GM12878 (cell line): Measurements from ENCODE around the gene MEIKIN. TPM values are rescaled to one million over a fixed set of nuclear protein-coding genes. Genes with fewer than 3 reads are reported as not detected.
A peak's percentile ranks its signal among the peaks of the same experiment; 100 is the strongest.

ENCODE experiments used
- ATAC-seq: fragments of 200-7000 bp; cut with Tn5 transposase; 3 replicates; pipeline ENCODE4 v1.9.1; 2020; ENCODE audit warnings: mild to moderate bottlenecking, moderate library complexity
- BruUV-seq: library from RNA; stranded (reverse); fragments of 400-500 nt; replicated peaks from 2 replicates; lab custom pipeline; 2021; lab: Mats Ljungman, UMichigan
- CTCF ChIA-PET: fragments of 300-600 bp; sonication (Branson Sonifier 250); formaldehyde crosslinking; extraction: SDS; loops from one replicate; lab custom pipeline; 2021; ENCODE audit warnings: inconsistent platforms; lab: Yijun Ruan, JAX
- POLR2A ChIA-PET: fragments of 350-600 bp; formaldehyde crosslinking; extraction: SDS; loops from one replicate; lab custom pipeline; 2021; ENCODE audit warnings: inconsistent platforms; lab: Charles Lee
- RAD21 ChIA-PET: fragments of 300-600 bp; sonication (Branson Sonifier 250); formaldehyde crosslinking; loops from one replicate; lab custom pipeline; 2023; ENCODE audit warnings: antibody characterized with exemption; ENCODE audit not compliant: unreplicated experiment; lab: Charles Lee
- SMC1A ChIA-PET: fragments of 300-600 bp; sonication (Branson Sonifier 250); formaldehyde crosslinking; loops from one replicate; lab custom pipeline; 2023; ENCODE audit not compliant: unreplicated experiment, uncharacterized antibody; lab: Charles Lee
- DNase-seq: peaks from one replicate; pipeline ENCODE4 v3.0.0-alpha.2; 2011; ENCODE audit warnings: low read depth, low spot score
- FAIRE-seq: peaks from 3 replicates; lab custom pipeline; 2011; peaks lifted over from hg19 to GRCh38; lab: Jason Lieb, UNC
- H2AFZ ChIP-seq: 2 replicates; pipeline ENCODE4 v1.6.0; 2011; ENCODE audit warnings: low read depth, low read length, control low read depth; ENCODE audit not compliant: control insufficient read depth
- H3K27ac ChIP-seq: 2 replicates; pipeline ENCODE4 v1.5.1; 2011; ENCODE audit warnings: control low read depth; ENCODE audit not compliant: control insufficient read depth, insufficient read depth
- H3K27me3 ChIP-seq, 2 experiments: replicated peaks in 1 of 2; 2 replicates each; pipeline versions ENCODE4 v1.6.0 to v1.6.1; 2011; ENCODE audit warnings: low read length in 1 of 2; ENCODE audit not compliant: control insufficient read depth in 2 of 2, insufficient read depth in 2 of 2
- H3K36me3 ChIP-seq, 2 experiments: 2 replicates each; pipeline ENCODE4 v1.5.1; 2011; ENCODE audit warnings: low read length in 1 of 2; ENCODE audit not compliant: control insufficient read depth in 2 of 2, insufficient read depth in 2 of 2
- H3K4me1 ChIP-seq: 2 replicates; pipeline ENCODE4 v1.6.1; 2011; ENCODE audit warnings: mild to moderate bottlenecking, low read length, moderate library complexity, mixed read lengths; ENCODE audit not compliant: control insufficient read depth, insufficient read depth
- H3K4me2 ChIP-seq: 2 replicates; pipeline ENCODE4 v1.6.0; 2011; ENCODE audit warnings: control low read depth; ENCODE audit not compliant: control insufficient read depth, insufficient read depth
- H3K4me3 ChIP-seq: fragments of 200-600 bp; sonication (generic); 2 replicates; pipeline ENCODE4 v1.5.1; 2016
- H3K79me2 ChIP-seq: 2 replicates; pipeline ENCODE4 v1.6.0; 2011; ENCODE audit warnings: low read length; ENCODE audit not compliant: control insufficient read depth, insufficient read depth
- H3K9ac ChIP-seq: 2 replicates; pipeline ENCODE4 v1.8.0; 2011; ENCODE audit warnings: low read length, control low read depth, mixed read lengths; ENCODE audit not compliant: control insufficient read depth, insufficient read depth
- H3K9me3 ChIP-seq: replicated peaks from 3 replicates; pipeline ENCODE4 v1.5.1; 2011; ENCODE audit warnings: mild to moderate bottlenecking, low read length; ENCODE audit not compliant: control insufficient read depth, insufficient read depth
- H4K20me1 ChIP-seq: 2 replicates; pipeline ENCODE4 v1.6.0; 2011; ENCODE audit not compliant: control insufficient read depth, insufficient read depth
- CBX5 ChIP-seq: sonication (generic); IDR thresholded peaks from 2 replicates; pipeline ENCODE4 v1.6.1; 2016; ENCODE audit warnings: low read depth, moderate library complexity, mild to moderate bottlenecking, inconsistent platforms
- IKZF1 ChIP-seq: fragments of 450-650 bp; conservative IDR thresholded peaks from 2 replicates; pipeline ENCODE4 v1.6.1; 2017; ENCODE audit warnings: antibody characterized with exemption, mild to moderate bottlenecking
- NFYA ChIP-seq: IDR thresholded peaks from 2 replicates; pipeline ENCODE4 v1.6.1; 2011; ENCODE audit warnings: low read depth, mild to moderate bottlenecking, low read length, improper control_type of control experiment, borderline replicate concordance
- SMAD5 ChIP-seq: IDR thresholded peaks from 2 replicates; pipeline ENCODE4 v1.6.1; 2016; ENCODE audit warnings: antibody characterized with exemption, low read depth
- ZZZ3 ChIP-seq: IDR thresholded peaks from 2 replicates; pipeline ENCODE4 v1.6.1; 2011; ENCODE audit warnings: low read depth; ENCODE audit not compliant: control insufficient read depth, insufficient read length
- WGBS: methylation state at CpG from one replicate; pipeline ENCODE4 v1.1.6; 2016; ENCODE audit warnings: low lambda C conversion rate; ENCODE audit not compliant: insufficient replicate concordance, insufficient coverage; ENCODE audit errors: missing lambda C conversion rate; 5-methylcytosine and 5-hydroxymethylcytosine counted together
- in situ Hi-C: fragments of 300-500 bp; cut with MboI; formaldehyde crosslinking; loops from 9 replicates; pipeline ENCODE4 v1.14.3; 2018; ENCODE audit warnings: mixed read lengths
- intact Hi-C: fragments of 100-400 bp; cut with micrococcal nuclease; formaldehyde crosslinking; loops from one replicate; pipeline ENCODE4 v1.14.2; 2022; ENCODE audit not compliant: unreplicated experiment
- polyA plus RNA-seq, 11 experiments: library from polyadenylated mRNA; depleted of rRNA in 4 of 11; unstranded in 6 of 11; stranded (reverse) in 5 of 11; fragments of >200 nt; fragmentation: Nextera tagmentation in 4 of 11; fragmentation: Illumina TruSeq in 1 of 11; extraction: Ambion mirVana in 4 of 11; extraction: Trizol in 1 of 11; gene quantifications; 1 replicate in 1 of 11; 2 replicates in 10 of 11; pipeline versions ENCODE4 v1.2.1 to v1.2.3, GENCODE V29; 2011 to 2016; ENCODE audit warnings: inconsistent platforms in 2 of 11, missing spikeins in 2 of 11, low read depth in 1 of 11
- total RNA-seq, 4 experiments: library from RNA; depleted of rRNA in 3 of 4; stranded (reverse); fragments of >200 nt in 3 of 4; fragmentation: Illumina TruSeq in 1 of 4; extraction: Trizol in 1 of 4; gene quantifications; 2 replicates each; pipeline versions ENCODE4 v1.2.1 to v1.2.3, GENCODE V29; 2013 to 2021

The MEIKIN gene
- total and polyA plus RNA-seq, 10 of the 15 experiments (the other 5 are each of a cell fraction or from before 2014, with no cell fraction given): not detected

DNA sequence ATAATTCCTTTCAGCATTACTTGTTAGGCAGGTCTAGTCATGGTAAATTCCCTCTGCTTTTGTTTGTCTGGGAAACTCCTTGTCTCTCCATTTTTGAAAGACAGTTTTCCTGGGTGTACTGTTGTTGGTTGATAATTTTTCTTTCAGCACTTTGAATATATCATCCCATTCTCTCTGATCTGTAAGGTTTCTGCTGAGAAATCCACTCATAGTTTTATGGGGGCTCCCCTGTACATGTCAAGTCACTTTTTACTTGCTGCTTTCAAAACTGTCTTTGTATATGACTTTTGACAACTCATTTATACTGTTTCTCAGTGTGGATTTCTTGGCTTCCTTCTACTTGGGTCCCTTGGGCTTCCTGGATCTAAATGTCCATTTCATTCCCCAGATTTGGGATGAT, 16.5 kb downstream of the MEIKIN start:
- Histone ChIP-seq H3K9ac (no peak overlapping the region), H3K79me2 (no peaks in the 10 kb centered on the region), H2AFZ (no peak overlapping the region), H3K27ac (no peak overlapping the region), H3K36me3 (no peaks in the 10 kb centered on the region), H3K27me3 (no peaks in the 10 kb centered on the region), H3K4me3 (no peak overlapping the region), H4K20me1 (no peaks in the 10 kb centered on the region), H3K4me2 (no peak overlapping the region)
- ChIA-PET POLR2A (no interaction called here), RAD21 (no interaction called here), SMC1A (interaction anchor here (0.6 kb wide), 1 partner anchor 9 kb away, joined by 3 read pairs; no protein-coding TSS in a partner anchor)
- FAIRE-seq (no peak), DNase-seq (no peak)
- intact Hi-C loops (no loop called here), in situ Hi-C loops (no loop called here)
- peak; percentile 64; the same call in 1 of the 2 replicates for TF ChIP-seq CBX5
- TF ChIP-seq NFYA: no peak
- no peak for TF ChIP-seq SMAD5
- TF ChIP-seq, all 136 proteins: peak for 1
- no peak for ATAC-seq
- CTCF ChIA-PET: no interaction called here
- Histone ChIP-seq H3K9me3 (no peaks in the 10 kb centered on the region), H3K4me1 (no peaks in the 10 kb centered on the region)
- BruUV-seq: no TSS peak

DNA sequence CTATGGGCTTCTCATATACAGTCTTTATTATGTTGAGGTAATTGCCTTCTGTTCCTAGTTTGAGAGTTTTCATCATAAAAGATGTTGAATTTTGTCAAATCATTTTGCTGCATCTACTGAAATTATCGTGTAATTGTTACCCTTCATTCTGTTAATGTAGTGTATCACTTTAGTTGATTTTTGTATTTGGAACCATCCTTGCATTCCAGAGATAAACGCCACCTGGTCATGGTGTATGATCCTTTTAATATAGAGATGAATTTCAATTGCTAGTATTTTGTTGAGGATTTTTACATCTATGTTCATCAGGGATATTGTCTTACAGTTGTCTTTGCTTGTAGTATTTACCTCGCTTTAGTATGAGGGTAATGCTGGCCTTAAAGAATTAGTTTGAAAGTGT, 19.3 kb downstream of the MEIKIN start:
- FAIRE-seq (no peak), DNase-seq (no peak), ATAC-seq (no peak)
- Histone ChIP-seq H4K20me1 (no peaks in the 10 kb centered on the region), H3K9ac (no peak overlapping the region), H3K4me3 (no peak overlapping the region), H3K27ac (no peak overlapping the region), H2AFZ (no peak overlapping the region), H3K4me2 (no peak overlapping the region), H3K36me3 (no peaks in the 10 kb centered on the region), H3K27me3 (no peaks in the 10 kb centered on the region), H3K79me2 (no peaks in the 10 kb centered on the region), H3K9me3 (no peaks in the 10 kb centered on the region)
- ChIA-PET SMC1A (no interaction called here), CTCF (no interaction called here), RAD21 (no interaction called here)
- in situ Hi-C loops: no loop called here
- WGBS: 29% methylated on average over 3 of the region's 3 CpGs
- BruUV-seq: no TSS peak
- intact Hi-C loops: no loop called here
- no peak for TF ChIP-seq IKZF1
- no peak for TF ChIP-seq ZZZ3
- TF ChIP-seq, all 136 proteins: peak for 0
- POLR2A ChIA-PET: no interaction called here
- H3K4me1 ChIP-seq: no peaks in the 10 kb centered on the region
